Neural progenitor cell (in vitro differentiated cells): ENCODE measurements around the gene AQR. TPM values are rescaled to one million over a fixed set of nuclear protein-coding genes. Genes with fewer than 3 reads are reported as not detected.

ENCODE experiments used
- DNase-seq: peaks from one replicate; pipeline ENCODE4 v3.0.0-alpha.2; 2016; ENCODE audit warnings: low spot score
- H2AFZ ChIP-seq: fragments of 200-600 bp; sonication (generic); replicated peaks from 2 replicates; pipeline ENCODE4 v1.6.1; 2016; ENCODE audit warnings: antibody characterized with exemption
- H3F3A ChIP-seq: fragments of 200-600 bp; sonication (generic); 2 replicates; pipeline ENCODE4 v1.6.1; 2016; ENCODE audit warnings: antibody characterized with exemption, low read depth
- H3K27ac ChIP-seq: fragments of 200-600 bp; sonication (generic); 2 replicates; pipeline ENCODE4 v1.5.1; 2016; ENCODE audit warnings: mild to moderate bottlenecking
- H3K27me3 ChIP-seq: fragments of 200-600 bp; sonication (generic); 2 replicates; pipeline ENCODE4 v1.6.1; 2016; ENCODE audit warnings: mild to moderate bottlenecking, moderate library complexity
- H3K36me3 ChIP-seq: fragments of 200-600 bp; sonication (generic); 2 replicates; pipeline ENCODE4 v1.5.1; 2016
- H3K4me1 ChIP-seq: fragments of 200-600 bp; sonication (generic); 2 replicates; pipeline ENCODE4 v1.6.1; 2016; ENCODE audit warnings: mixed run types
- H3K4me2 ChIP-seq: fragments of 200-600 bp; sonication (generic); 2 replicates; pipeline ENCODE4 v1.6.1; 2016
- H3K4me3 ChIP-seq: fragments of 200-600 bp; sonication (generic); 2 replicates; pipeline ENCODE4 v1.5.1; 2016
- H3K79me2 ChIP-seq: fragments of 200-600 bp; sonication (generic); 2 replicates; pipeline ENCODE4 v1.6.1; 2016; ENCODE audit warnings: low read depth
- H3K9ac ChIP-seq: fragments of 200-600 bp; sonication (generic); 2 replicates; pipeline ENCODE4 v1.6.1; 2016
- H3K9me3 ChIP-seq: fragments of 200-600 bp; sonication (generic); 2 replicates; pipeline ENCODE4 v1.5.1; 2016; ENCODE audit warnings: low read depth
- H4K20me1 ChIP-seq: fragments of 200-600 bp; sonication (generic); 2 replicates; pipeline ENCODE4 v1.6.1; 2016; ENCODE audit warnings: low read depth
- H3K27ac Mint-ChIP-seq: 3 replicates; pipeline ENCODE4 v1.8.0; 2021; ENCODE audit warnings: mixed read lengths
- H3K27me3 Mint-ChIP-seq: 2 replicates; pipeline ENCODE4 v1.8.0; 2022; ENCODE audit warnings: low read depth, mild to moderate bottlenecking, inconsistent platforms, moderate library complexity, mixed read lengths; ENCODE audit not compliant: insufficient read depth
- H3K36me3 Mint-ChIP-seq: 3 replicates; pipeline ENCODE4 v1.8.0; 2021; ENCODE audit warnings: mixed read lengths
- H3K4me1 Mint-ChIP-seq: 3 replicates; pipeline ENCODE4 v1.8.0; 2021; ENCODE audit warnings: mixed read lengths
- H3K4me3 Mint-ChIP-seq: 3 replicates; pipeline ENCODE4 v1.8.0; 2021; ENCODE audit warnings: mild to moderate bottlenecking, moderate library complexity, mixed read lengths
- H3K9me3 Mint-ChIP-seq: 3 replicates; pipeline ENCODE4 v1.8.0; 2020; ENCODE audit warnings: mixed read lengths
- CTCF ChIP-seq: fragments of 200-600 bp; sonication (generic); IDR thresholded peaks from 2 replicates; pipeline ENCODE4 v1.5.1; 2017; ENCODE audit warnings: antibody characterized with exemption, mild to moderate bottlenecking
- EZH2 ChIP-seq: fragments of 200-600 bp; sonication (generic); IDR thresholded peaks from 2 replicates; pipeline ENCODE4 v1.6.1; 2017; ENCODE audit warnings: antibody characterized with exemption, mild to moderate bottlenecking, moderate library complexity
- EZH2phosphoT487 ChIP-seq: fragments of 200-600 bp; sonication (generic); IDR thresholded peaks from 2 replicates; pipeline ENCODE4 v1.6.1; 2017; ENCODE audit warnings: antibody characterized with exemption
- total RNA-seq: library from RNA; depleted of rRNA; stranded (reverse); fragments of >200 nt; gene quantifications from 2 replicates; pipeline ENCODE4 v1.2.3, GENCODE V29; 2015; ENCODE audit warnings: low replicate concordance

AQR gene
- total RNA-seq = 38.4 and 54.3 TPM in 2 replicates

DNA sequence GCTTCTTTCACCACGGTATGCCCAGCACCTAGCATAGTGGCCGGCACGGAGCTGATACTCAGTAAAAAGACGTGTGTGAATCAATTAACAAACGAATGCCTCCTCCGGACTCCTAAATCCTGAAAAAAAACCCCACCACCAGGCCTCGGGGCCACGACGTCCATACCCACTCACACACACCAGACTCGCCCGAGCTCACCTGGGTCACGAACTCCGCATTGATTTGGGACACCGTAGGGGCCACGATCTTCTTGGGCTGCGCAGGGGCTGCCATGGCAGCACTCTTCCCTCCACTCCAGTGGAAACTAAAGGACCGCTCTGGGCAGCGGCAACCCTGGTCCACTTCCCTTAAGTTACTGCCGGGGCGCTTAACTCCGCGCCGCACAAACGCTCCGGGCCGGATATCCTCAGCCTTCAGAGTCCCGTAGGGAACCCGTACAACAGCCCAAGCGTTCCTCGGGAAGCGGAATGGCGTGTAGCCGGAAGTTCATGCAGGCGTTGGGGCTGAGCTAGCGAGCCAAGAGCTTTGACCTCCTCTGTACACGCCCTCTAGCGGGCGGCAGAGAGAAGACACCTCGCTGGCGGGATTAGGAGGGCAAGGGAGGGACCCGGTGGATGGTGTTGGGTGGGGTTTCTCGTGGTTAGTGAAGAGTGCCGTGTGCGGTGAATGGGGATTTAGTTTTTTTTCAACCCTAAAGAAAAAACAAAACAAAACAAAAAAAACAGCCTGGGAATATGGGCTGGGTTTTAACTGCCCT lies at the start of gene AQR:
Gene AQR (minus strand): TSS at position 403 of the 758 bp plus-strand sequence. CDS start 129 bp downstream, at position 274.
- H3K9me3 Mint-ChIP-seq = no peaks in the 10 kb centered on the region
- peaks cover 17% of the 10 kb centered on the region for H3K4me1 Mint-ChIP-seq
- Histone ChIP-seq H3K4me1 (peaks cover 3% of the 10 kb centered on the region), H2AFZ (peak within 1 kb of the TSS; percentile 71), H3K27ac (peak within 1 kb of the TSS; percentile 54), H3K4me3 (peak within 1 kb of the TSS; percentile 87), H3K4me2 (peak within 1 kb of the TSS; percentile 91), H3F3A (peaks cover 3% of the 10 kb centered on the region), H3K9me3 (no peaks in the 10 kb centered on the region), H3K9ac (peak within 1 kb of the TSS; percentile 83), H4K20me1 (peaks cover 3% of the 10 kb centered on the region), H3K79me2 (peaks cover 50% of the 10 kb centered on the region), H3K36me3 (no peaks in the 10 kb centered on the region), H3K27me3 (no peaks in the 10 kb centered on the region)
- H3K27me3 Mint-ChIP-seq = no peaks in the 10 kb centered on the region
- peaks cover 2% of the 10 kb centered on the region for H3K36me3 Mint-ChIP-seq
- TF ChIP-seq EZH2phosphoT487 (peak; percentile 24), CTCF (peak; percentile 71), EZH2 (no peak)
- peak within 1 kb of the TSS; percentile 99 for H3K27ac Mint-ChIP-seq
- DNase-seq = peak; percentile 97
- H3K4me3 Mint-ChIP-seq = peak within 1 kb of the TSS; percentile 100

- Mint-ChIP-seq H3K4me1 (peaks cover 21% of the 10 kb centered on the region), H3K9me3 (no peaks in the 10 kb centered on the region), H3K36me3 (no peaks in the 10 kb centered on the region), H3K4me3 (peak overlapping the region; percentile 30), H3K27me3 (peaks cover 2% of the 10 kb centered on the region), H3K27ac (peak overlapping the region; percentile 83)
- Histone ChIP-seq H3K9ac (no peak overlapping the region), H2AFZ (no peak overlapping the region), H3K79me2 (no peaks in the 10 kb centered on the region), H3K4me2 (no peak overlapping the region), H3K4me3 (no peak overlapping the region), H3K9me3 (no peaks in the 10 kb centered on the region), H4K20me1 (no peaks in the 10 kb centered on the region), H3K36me3 (no peaks in the 10 kb centered on the region), H3K27me3 (no peaks in the 10 kb centered on the region), H3K4me1 (no peaks in the 10 kb centered on the region), H3F3A (peaks cover 3% of the 10 kb centered on the region), H3K27ac (no peak overlapping the region)
- DNase-seq = no peak
- TF ChIP-seq CTCF (no peak), EZH2phosphoT487 (no peak), EZH2 (no peak)
Measured at GRCh38 chr15:35014241-35014640, 44.7 kb upstream of the AQR start.

- H3K27ac ChIP-seq = no peak overlapping the region
- H2AFZ ChIP-seq = no peak overlapping the region
- no peak overlapping the region for H3K4me2 ChIP-seq
- no peaks in the 10 kb centered on the region for H3K36me3 ChIP-seq
- Mint-ChIP-seq H3K36me3 (no peaks in the 10 kb centered on the region), H3K4me3 (no peak overlapping the region), H3K27ac (peak overlapping the region; percentile 64), H3K27me3 (peaks cover 2% of the 10 kb centered on the region), H3K4me1 (peaks cover 17% of the 10 kb centered on the region), H3K9me3 (no peaks in the 10 kb centered on the region)
- no peaks in the 10 kb centered on the region for H3K9me3 ChIP-seq
- H3K4me3 ChIP-seq = no peak overlapping the region
- H3K9ac ChIP-seq = no peak overlapping the region
- no peak for DNase-seq
- no peaks in the 10 kb centered on the region for H3K79me2 ChIP-seq
- no peaks in the 10 kb centered on the region for H3K4me1 ChIP-seq
- TF ChIP-seq EZH2phosphoT487 (no peak), CTCF (no peak), EZH2 (no peak)
- no peaks in the 10 kb centered on the region for H4K20me1 ChIP-seq
- H3K27me3 ChIP-seq = no peaks in the 10 kb centered on the region
- no peaks in the 10 kb centered on the region for H3F3A ChIP-seq
Measured at GRCh38 chr15:35013370-35013769, 43.8 kb upstream of the AQR start.
